OCI-LY3 (cell line): ENCODE results near the gene ADAMTS7.

Experiments used
- EZH2phosphoT487 ChIP-seq: fragments of 200-600 bp; shearing (Covaris generic); IDR thresholded peaks from 2 replicates; pipeline ENCODE4 v1.6.1; 2018; ENCODE audit warnings: antibody characterized with exemption, mixed run types, low read depth
- TF ChIP-seq, protein P1 (sequence below): fragments of 200-600, 300-600 bp; sonication (generic); IDR thresholded peaks from 2 replicates; pipeline ENCODE4 v1.5.1; 2014; ENCODE audit warnings: antibody characterized with exemption, low read length, low read depth

DNA sequence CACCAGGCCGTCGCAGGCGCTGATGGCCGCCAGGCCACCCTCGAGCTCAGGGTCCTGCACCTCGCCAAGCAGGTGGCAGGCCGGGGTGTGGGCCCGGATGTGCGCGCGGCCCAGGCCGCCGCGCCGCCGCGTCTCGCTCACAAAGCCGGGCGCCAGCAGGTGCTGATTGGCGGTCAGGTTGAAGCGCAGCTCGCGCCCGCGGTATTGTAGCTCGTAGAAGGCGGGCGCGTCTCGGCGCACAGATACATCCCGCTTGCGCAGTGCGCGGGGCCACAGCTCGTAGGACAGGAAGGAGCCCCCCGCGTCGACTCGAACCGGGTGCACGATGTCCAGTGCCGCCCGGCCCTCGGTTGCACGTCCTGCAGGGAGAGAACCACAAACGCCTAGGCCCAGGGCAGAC lies 11.1 kb downstream of the ADAMTS7 start:
- TF ChIP-seq, protein P1, sequence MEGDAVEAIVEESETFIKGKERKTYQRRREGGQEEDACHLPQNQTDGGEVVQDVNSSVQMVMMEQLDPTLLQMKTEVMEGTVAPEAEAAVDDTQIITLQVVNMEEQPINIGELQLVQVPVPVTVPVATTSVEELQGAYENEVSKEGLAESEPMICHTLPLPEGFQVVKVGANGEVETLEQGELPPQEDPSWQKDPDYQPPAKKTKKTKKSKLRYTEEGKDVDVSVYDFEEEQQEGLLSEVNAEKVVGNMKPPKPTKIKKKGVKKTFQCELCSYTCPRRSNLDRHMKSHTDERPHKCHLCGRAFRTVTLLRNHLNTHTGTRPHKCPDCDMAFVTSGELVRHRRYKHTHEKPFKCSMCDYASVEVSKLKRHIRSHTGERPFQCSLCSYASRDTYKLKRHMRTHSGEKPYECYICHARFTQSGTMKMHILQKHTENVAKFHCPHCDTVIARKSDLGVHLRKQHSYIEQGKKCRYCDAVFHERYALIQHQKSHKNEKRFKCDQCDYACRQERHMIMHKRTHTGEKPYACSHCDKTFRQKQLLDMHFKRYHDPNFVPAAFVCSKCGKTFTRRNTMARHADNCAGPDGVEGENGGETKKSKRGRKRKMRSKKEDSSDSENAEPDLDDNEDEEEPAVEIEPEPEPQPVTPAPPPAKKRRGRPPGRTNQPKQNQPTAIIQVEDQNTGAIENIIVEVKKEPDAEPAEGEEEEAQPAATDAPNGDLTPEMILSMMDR: no peak
- no peak for TF ChIP-seq EZH2phosphoT487
